H9 (cell line): ENCODE data around the gene SKAP1. TPM values are rescaled to one million over a fixed set of nuclear protein-coding genes. Genes with fewer than 3 reads are reported as not detected.

ENCODE experiments used
- DNase-seq: peaks from one replicate; pipeline ENCODE4 v3.0.0-alpha.2; 2017
- H2AFZ ChIP-seq: one replicate; pipeline ENCODE4 v1.6.1; 2013; ENCODE audit warnings: mild to moderate bottlenecking, low read length, control low read depth, moderate library complexity
- H2AK5ac ChIP-seq: 2 replicates; pipeline ENCODE4 v1.6.1; 2013; ENCODE audit warnings: low read length, control low read depth, mixed read lengths; ENCODE audit not compliant: insufficient read length
- H2BK120ac ChIP-seq: one replicate; pipeline ENCODE4 v1.6.1; 2013; ENCODE audit warnings: low read depth, mild to moderate bottlenecking, low read length, control low read depth, inconsistent platforms; ENCODE audit not compliant: poor library complexity, severe bottlenecking
- H2BK12ac ChIP-seq: 2 replicates; pipeline ENCODE4 v1.6.1; 2013; ENCODE audit warnings: low read length, control low read depth, mixed read lengths, low read depth; ENCODE audit not compliant: insufficient read length
- H2BK15ac ChIP-seq: 2 replicates; pipeline ENCODE4 v1.6.1; 2013; ENCODE audit warnings: low read depth, low read length, control low read depth
- H2BK20ac ChIP-seq: one replicate; pipeline ENCODE4 v1.6.1; 2013; ENCODE audit warnings: low read depth, mild to moderate bottlenecking, low read length, control low read depth, inconsistent platforms; ENCODE audit not compliant: poor library complexity, severe bottlenecking
- H2BK5ac ChIP-seq: 2 replicates; pipeline ENCODE4 v1.6.1; 2013; ENCODE audit warnings: low read length, control low read depth, mixed read lengths; ENCODE audit not compliant: insufficient read length
- H3K14ac ChIP-seq: 2 replicates; pipeline ENCODE4 v1.6.1; 2013; ENCODE audit warnings: low read length, control low read depth; ENCODE audit not compliant: insufficient read depth
- H3K18ac ChIP-seq: 2 replicates; pipeline ENCODE4 v1.6.1; 2013; ENCODE audit warnings: low read depth, mild to moderate bottlenecking, mixed read lengths, low read length, control low read depth; ENCODE audit not compliant: insufficient read length
- H3K23ac ChIP-seq: 2 replicates; pipeline ENCODE4 v1.6.1; 2013; ENCODE audit warnings: low read length, control low read depth, mixed read lengths, low read depth; ENCODE audit not compliant: insufficient read length
- H3K23me2 ChIP-seq: 2 replicates; pipeline ENCODE4 v1.6.1; 2013; ENCODE audit warnings: low read depth, mild to moderate bottlenecking, mixed read lengths, low read length, control low read depth; ENCODE audit not compliant: insufficient read length, poor library complexity, severe bottlenecking
- H3K27ac ChIP-seq: 2 replicates; pipeline ENCODE4 v1.5.1; 2013; ENCODE audit warnings: low read length, control low read depth, mixed read lengths, low read depth; ENCODE audit not compliant: insufficient read length
- H3K27me3 ChIP-seq: 2 replicates; pipeline ENCODE4 v1.6.1; 2013; ENCODE audit warnings: low read length, control low read depth, inconsistent platforms; ENCODE audit not compliant: insufficient read depth
- H3K4ac ChIP-seq: 2 replicates; pipeline ENCODE4 v1.6.1; 2013; ENCODE audit warnings: low read depth, mild to moderate bottlenecking, control low read depth, inconsistent platforms, low read length, moderate library complexity
- H3K4me1 ChIP-seq: 2 replicates; pipeline ENCODE4 v1.6.1; 2013; ENCODE audit warnings: low read length, control low read depth, inconsistent platforms; ENCODE audit not compliant: insufficient read depth
- H3K4me2 ChIP-seq: 2 replicates; pipeline ENCODE4 v1.6.1; 2013; ENCODE audit warnings: low read length, control low read depth, mixed read lengths; ENCODE audit not compliant: insufficient read length, insufficient read depth
- H3K56ac ChIP-seq: 2 replicates; pipeline ENCODE4 v1.6.1; 2013; ENCODE audit warnings: low read depth, mild to moderate bottlenecking, mixed read lengths, low read length, control low read depth; ENCODE audit not compliant: insufficient read length
- H3K79me1 ChIP-seq: 2 replicates; pipeline ENCODE4 v1.6.1; 2013; ENCODE audit warnings: low read depth, mild to moderate bottlenecking, moderate library complexity, low read length, control low read depth, inconsistent platforms; ENCODE audit not compliant: insufficient read depth, poor library complexity, severe bottlenecking
- H3K79me2 ChIP-seq: 2 replicates; pipeline ENCODE4 v1.6.1; 2013; ENCODE audit warnings: low read length, control low read depth, inconsistent platforms; ENCODE audit not compliant: insufficient read depth
- H3K9ac ChIP-seq: 2 replicates; pipeline ENCODE4 v1.6.1; 2013; ENCODE audit warnings: low read length, control low read depth, mixed read lengths; ENCODE audit not compliant: insufficient read length; ENCODE audit errors: extremely low read depth
- H3K9me3 ChIP-seq: one replicate; pipeline ENCODE4 v1.6.1; 2013; ENCODE audit warnings: low read depth, low read length, inconsistent platforms; ENCODE audit not compliant: control insufficient read depth
- H3T11ph ChIP-seq: one replicate; pipeline ENCODE4 v1.6.1; 2013; ENCODE audit warnings: mild to moderate bottlenecking, low read length, control low read depth, inconsistent platforms
- H4K20me1 ChIP-seq: one replicate; pipeline ENCODE4 v1.6.1; 2013; ENCODE audit not compliant: control insufficient read depth, insufficient read length, insufficient read depth
- H4K5ac ChIP-seq: 2 replicates; pipeline ENCODE4 v1.6.1; 2013; ENCODE audit warnings: low read depth, mild to moderate bottlenecking, mixed read lengths, low read length, control low read depth; ENCODE audit not compliant: insufficient read length
- H4K8ac ChIP-seq: replicated peaks from 2 replicates; pipeline ENCODE4 v1.6.1; 2013; ENCODE audit warnings: low read length, control low read depth, mixed read lengths, low read depth; ENCODE audit not compliant: insufficient read length
- H4K91ac ChIP-seq: 2 replicates; pipeline ENCODE4 v1.6.1; 2013; ENCODE audit warnings: low read depth, mild to moderate bottlenecking, moderate library complexity, mixed read lengths, low read length, control low read depth; ENCODE audit not compliant: insufficient read length
- H3K27ac Mint-ChIP-seq, 3 experiments: 2 replicates in 2 of 3; 3 replicates in 1 of 3; pipeline ENCODE4 v1.8.0; 2020 to 2021; ENCODE audit warnings: mixed read lengths in 3 of 3, mild to moderate bottlenecking in 1 of 3, moderate library complexity in 1 of 3
- H3K27me3 Mint-ChIP-seq: 2 replicates; pipeline ENCODE4 v1.8.0; 2021; ENCODE audit warnings: low read depth, mild to moderate bottlenecking, moderate library complexity, mixed read lengths
- H3K36me3 Mint-ChIP-seq, 3 experiments: 2 replicates in 2 of 3; 3 replicates in 1 of 3; pipeline ENCODE4 v1.8.0; 2020 to 2021; ENCODE audit warnings: low read depth in 3 of 3, mixed read lengths in 3 of 3; ENCODE audit not compliant: insufficient read depth in 1 of 3
- H3K4me1 Mint-ChIP-seq, 2 experiments: 2 replicates each; pipeline ENCODE4 v1.8.0; 2020; ENCODE audit warnings: mixed read lengths in 2 of 2
- H3K4me3 Mint-ChIP-seq, 2 experiments: 2 replicates in 1 of 2; 3 replicates in 1 of 2; pipeline ENCODE4 v1.8.0; 2020 to 2021; ENCODE audit warnings: mild to moderate bottlenecking in 2 of 2, mixed read lengths in 2 of 2, moderate library complexity in 1 of 2
- H3K9me3 Mint-ChIP-seq, 2 experiments: 2 replicates in 1 of 2; 3 replicates in 1 of 2; pipeline ENCODE4 v1.8.0; 2020; ENCODE audit warnings: mild to moderate bottlenecking in 2 of 2, mixed read lengths in 2 of 2, moderate library complexity in 1 of 2
- CTCF ChIP-seq: fragments of 200-600 bp; sonication (generic); conservative IDR thresholded peaks from 3 replicates; pipeline ENCODE4 v1.8.0; 2021; ENCODE audit warnings: antibody characterized with exemption, mild to moderate bottlenecking
- WGBS: extraction: QIAGEN DNeasy Blood & Tissue Kit; methylation state at CpG from one replicate; pipeline ENCODE4 v1.1.7; 2013; ENCODE audit warnings: missing lambda C conversion rate, low lambda C conversion rate, mixed read lengths; ENCODE audit not compliant: insufficient read length; ENCODE audit errors: extremely low coverage; 5-methylcytosine and 5-hydroxymethylcytosine counted together
- total RNA-seq: library from RNA; stranded (reverse); gene quantifications from 2 replicates; pipeline ENCODE4 v1.2.1, GENCODE V29; 2021

The SKAP1 gene
- total RNA-seq, 1 experiment from 2014 or later, result not detected

- H2AK5ac ChIP-seq, result no peak overlapping the region
- no peak overlapping the region for H2BK15ac ChIP-seq
- no peak overlapping the region for H3K14ac ChIP-seq
- H3K9me3 ChIP-seq, result no peaks in the 10 kb centered on the region
- H4K91ac ChIP-seq, result no peak overlapping the region
- no peak overlapping the region for H2AFZ ChIP-seq
- H2BK20ac ChIP-seq, result no peak overlapping the region
- no peak overlapping the region for H3K56ac ChIP-seq
- H3K36me3 Mint-ChIP-seq, result no peaks in the 10 kb centered on the region
- H3K4ac ChIP-seq, result no peak overlapping the region
- DNase-seq, result no peak
- H3K9ac ChIP-seq, result no peak overlapping the region
- H3K79me1 ChIP-seq, result no peaks in the 10 kb centered on the region
- H3K27ac ChIP-seq, result no peak overlapping the region
- peaks cover 0 to 3% of the 10 kb centered on the region in 2 experiments; a peak in 2 of 4 replicates for H3K4me1 Mint-ChIP-seq
- H3K4me2 ChIP-seq, result no peak overlapping the region
- no peak overlapping the region for H2BK5ac ChIP-seq
- no peaks in the 10 kb centered on the region for H3K4me1 ChIP-seq
- H2BK12ac ChIP-seq, result no peak overlapping the region
- no peaks in the 10 kb centered on the region for H3K9me3 Mint-ChIP-seq
- H2BK120ac ChIP-seq, result no peak overlapping the region
- no CpG with 5 or more reads among the region's 22 CpGs for WGBS
- no peak overlapping the region for H4K5ac ChIP-seq
- no peaks in the 10 kb centered on the region for H3K23me2 ChIP-seq
- no peak overlapping the region for H3T11ph ChIP-seq
- no peaks in the 10 kb centered on the region for H4K20me1 ChIP-seq
- no peak overlapping the region for H4K8ac ChIP-seq
- no peak overlapping the region for H3K23ac ChIP-seq
- H3K18ac ChIP-seq, result no peak overlapping the region
- TF ChIP-seq CTCF, result no peak
- peaks cover 60% of the 10 kb centered on the region for H3K27me3 Mint-ChIP-seq
- no peak overlapping the region for H3K4me3 Mint-ChIP-seq
- no peak overlapping the region for H3K27ac Mint-ChIP-seq
- H3K27me3 ChIP-seq, result no peaks in the 10 kb centered on the region
- no peaks in the 10 kb centered on the region for H3K79me2 ChIP-seq
Observed at GRCh38 chr17:48444516-48445247, 14.7 kb upstream of the SKAP1 start.
